GM19395 (cell line): Measurements from ENCODE around the gene SAXO1.

ENCODE experiments used
- ATAC-seq: cut with Tn5 transposase; IDR thresholded peaks from one replicate; pipeline ENCODE4 v1.9.1; 2021; ENCODE audit warnings: mild to moderate bottlenecking, moderate library complexity; ENCODE audit not compliant: unreplicated experiment

SAXO1 gene

GRCh38 chr9:18888290-18888689 lies 144.7 kb downstream of the SAXO1 start:
- ATAC-seq = no peak

DNA sequence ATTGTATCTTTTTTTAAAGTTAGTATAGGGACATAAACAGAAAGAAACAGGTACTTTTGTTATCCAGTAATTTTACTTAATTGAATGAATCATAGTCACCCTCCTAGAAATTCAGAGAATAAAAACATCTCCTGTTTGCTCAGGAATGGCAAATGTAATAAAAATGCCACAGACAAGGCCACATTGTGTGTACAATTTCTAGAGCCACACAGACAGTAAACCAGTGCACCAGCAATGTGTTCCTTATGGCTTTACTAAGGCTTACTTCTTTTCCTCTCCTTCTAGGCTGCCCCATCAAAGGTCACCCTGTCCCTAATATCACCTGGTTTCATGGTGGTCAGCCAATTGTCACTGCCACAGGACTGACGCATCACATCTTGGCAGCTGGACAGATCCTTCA lies 145.5 kb downstream of the SAXO1 start:
- no peak for ATAC-seq

GRCh38 chr9:18881758-18882157 lies 151.3 kb downstream of the SAXO1 start:
- ATAC-seq = no peak

GRCh38 chr9:18877984-18878383 lies 155.0 kb downstream of the SAXO1 start:
- no peak for ATAC-seq
